SK-N-SH (cell line): ENCODE measurements around the gene TBC1D3I. TPM values are rescaled to one million over a fixed set of nuclear protein-coding genes. Genes with fewer than 3 reads are reported as not detected.

Experiments used
- CTCF ChIA-PET: fragments of 300-600, 350-600 bp; formaldehyde crosslinking; extraction: SDS; loops from one replicate; lab custom pipeline; 2021; lab: Yijun Ruan, JAX
- POLR2A ChIA-PET: fragments of 350-600 bp; sonication (Branson Sonifier 250); formaldehyde crosslinking; extraction: SDS; loops from one replicate; lab custom pipeline; 2020; ENCODE audit warnings: antibody characterized with exemption, inconsistent platforms; lab: Yijun Ruan, JAX
- DNase-seq: peaks from one replicate; pipeline ENCODE4 v3.0.0; 2012
- H2AFZ ChIP-seq: fragments of 200-600 bp; sonication (generic); 2 replicates; pipeline ENCODE4 v1.8.1; 2016; ENCODE audit warnings: antibody characterized with exemption, mild to moderate bottlenecking, low read depth
- H3F3A ChIP-seq: fragments of 200-600 bp; sonication (generic); replicated peaks from 2 replicates; pipeline ENCODE3; 2016; ENCODE audit warnings: antibody characterized with exemption, mild to moderate bottlenecking; ENCODE audit not compliant: insufficient read depth
- H3K27ac ChIP-seq, 2 experiments: fragments of 200-500 bp in 1 of 2; fragments of 200-600 bp in 1 of 2; sonication (Bioruptor generic) in 1 of 2; sonication (generic), shearing (Covaris generic) in 1 of 2; 2 replicates each; pipeline versions ENCODE4 v1.5.1 to v1.6.1; 2014 to 2016; ENCODE audit warnings: low read depth in 2 of 2, inconsistent platforms in 1 of 2, low read length in 1 of 2, mild to moderate bottlenecking in 1 of 2, mixed read lengths in 1 of 2
- H3K27me3 ChIP-seq: fragments of 200-600 bp; sonication (generic), shearing (Covaris generic); 2 replicates; pipeline ENCODE4 v1.6.1; 2016; ENCODE audit warnings: mixed run types; ENCODE audit not compliant: insufficient read depth
- H3K36me3 ChIP-seq, 2 experiments: fragments of 200-500 bp in 1 of 2; fragments of 200-600 bp in 1 of 2; sonication (Bioruptor generic) in 1 of 2; sonication (generic) in 1 of 2; replicated peaks in 1 of 2; 2 replicates each; pipeline versions ENCODE3 to v1.5.1; 2014 to 2016; ENCODE audit warnings: low read length in 1 of 2, mild to moderate bottlenecking in 1 of 2; ENCODE audit not compliant: insufficient read depth in 2 of 2, control insufficient read depth in 1 of 2
- H3K4me1 ChIP-seq, 2 experiments: fragments of 200-500 bp in 1 of 2; fragments of 200-600 bp in 1 of 2; sonication (Bioruptor generic) in 1 of 2; sonication (generic), shearing (Covaris generic) in 1 of 2; 2 replicates each; pipeline versions ENCODE4 v1.5.1 to v1.6.1; 2014 to 2016; ENCODE audit warnings: low read depth in 1 of 2, low read length in 1 of 2, mixed run types in 1 of 2; ENCODE audit not compliant: insufficient read depth in 2 of 2, control insufficient read depth in 1 of 2
- H3K4me2 ChIP-seq: fragments of 200-600 bp; sonication (generic), shearing (Covaris generic); 2 replicates; pipeline ENCODE4 v1.6.1; 2017; ENCODE audit warnings: mixed run types
- H3K4me3 ChIP-seq, 2 experiments: fragments of 200-500 bp in 1 of 2; fragments of 200-600 bp in 1 of 2; sonication (Bioruptor generic) in 1 of 2; sonication (generic), shearing (Covaris generic) in 1 of 2; 2 replicates each; pipeline versions ENCODE4 v1.5.1 to v1.8.1; 2014 to 2016; ENCODE audit warnings: low read depth in 2 of 2, inconsistent platforms in 1 of 2, low read length in 1 of 2, mild to moderate bottlenecking in 1 of 2, mixed read lengths in 1 of 2, moderate library complexity in 1 of 2
- H3K79me2 ChIP-seq: fragments of 200-600 bp; sonication (generic); 2 replicates; pipeline ENCODE4 v1.8.1; 2017; ENCODE audit warnings: mild to moderate bottlenecking; ENCODE audit not compliant: insufficient read depth
- H3K9ac ChIP-seq: fragments of 200-600 bp; sonication (generic); 2 replicates; pipeline ENCODE4 v1.6.1; 2017; ENCODE audit warnings: mixed run types
- H3K9me2 ChIP-seq: fragments of 200-600 bp; sonication (generic); 2 replicates; pipeline ENCODE4 v1.6.1; 2017; ENCODE audit warnings: mixed run types
- H3K9me3 ChIP-seq: fragments of 200-600 bp; sonication (generic); 2 replicates; pipeline ENCODE4 v1.6.1; 2017; ENCODE audit warnings: mixed run types, mild to moderate bottlenecking, moderate library complexity
- H4K20me1 ChIP-seq: fragments of 200-600 bp; sonication (generic); 2 replicates; pipeline ENCODE4 v1.6.1; 2017; ENCODE audit warnings: mild to moderate bottlenecking, mixed run types; ENCODE audit not compliant: insufficient read depth
- CHD2 ChIP-seq: fragments of 150-350 bp; IDR thresholded peaks from 2 replicates; pipeline ENCODE4 v1.6.1; 2018; ENCODE audit warnings: low read length; ENCODE audit not compliant: partially characterized antibody
- FOXJ3 ChIP-seq: sonication (generic); formaldehyde crosslinking; IDR thresholded peaks from 2 replicates; pipeline ENCODE4 v1.5.1; 2020; ENCODE audit warnings: mild to moderate bottlenecking, missing genetic modification reagents
- IRF3 ChIP-seq: fragments of 150-350 bp; IDR thresholded peaks from 2 replicates; pipeline ENCODE4 v1.6.1; 2016; ENCODE audit warnings: mild to moderate bottlenecking, low read depth, low read length
- TEAD4 ChIP-seq: IDR thresholded peaks from 2 replicates; pipeline ENCODE4 v1.4.0; 2012; ENCODE audit warnings: mild to moderate bottlenecking, borderline replicate concordance; ENCODE audit not compliant: insufficient read depth
- WGBS: methylation state at CpG from one replicate; pipeline ENCODE4 v1.1.6; 2017; ENCODE audit warnings: low lambda C conversion rate; 5-methylcytosine and 5-hydroxymethylcytosine counted together
- polyA plus RNA-seq, 3 experiments: library from polyadenylated mRNA; depleted of rRNA; stranded (reverse); fragments of >200 nt; gene quantifications; 2 replicates each; pipeline ENCODE4 v1.2.3, GENCODE V29; 2012
- small RNA-seq, 7 experiments: library from RNA; depleted of rRNA; stranded (forward); fragments of <200 nt; gene quantifications; one replicate each; pipeline ENCODE3, GENCODE V24; 2012

Gene TBC1D3I
- polyA plus RNA-seq, 1 of the 3 experiments (the other 2 are of a cell fraction), result not detected

- no peak for TF ChIP-seq CHD2
Observed at GRCh38 chr17:36205637-36206485, 58.5 kb downstream of the TBC1D3I start (continued).

GRCh38 chr17:36204724-36205500, 59.5 kb downstream of the TBC1D3I start:
- WGBS, result 29% methylated on average over 7 of the region's 7 CpGs
- Histone ChIP-seq H3K27ac (no peak overlapping the region), H3K9ac (no peak overlapping the region), H3K79me2 (no peaks in the 10 kb centered on the region), H3K4me2 (no peak overlapping the region), H3K4me1 (no peaks in the 10 kb centered on the region), H3K9me3 (no peaks in the 10 kb centered on the region), H4K20me1 (no peaks in the 10 kb centered on the region), H2AFZ (no peak overlapping the region), H3F3A (no peaks in the 10 kb centered on the region), H3K36me3 (no peaks in the 10 kb centered on the region), H3K4me3 (no peak overlapping the region), H3K9me2 (no peaks in the 10 kb centered on the region), H3K27me3 (peaks cover 23% of the 10 kb centered on the region)
- POLR2A ChIA-PET, result no interaction called here
- CTCF ChIA-PET, result no interaction called here
- TF ChIP-seq IRF3 (no peak), TEAD4 (no peak), FOXJ3 (no peak)
- no peak for DNase-seq

Small RNA genes within 50 kb of the gene (small RNA-seq; reads per million reads assigned to genes)
- gene AC243829.3, result 0 reads per million in 7 experiments
- gene AC243829.6, result 0 reads per million in 7 experiments
- 0 reads per million in 7 experiments for gene RF00019

Other genes starting within 250 kb of the TBC1D3I start
- not detected in 2 replicates for gene CCL23, start 246.6 kb downstream of the TBC1D3I start, polyA plus RNA-seq (2012; rRNA removed)
- not detected in 2 replicates for gene CCL18, start 200.3 kb downstream of the TBC1D3I start, polyA plus RNA-seq (2012; rRNA removed)
- not detected in 2 replicates for gene CCL3, start 174.4 kb downstream of the TBC1D3I start, polyA plus RNA-seq (2012; rRNA removed)
- not detected in 2 replicates for gene CCL4, start 160.7 kb downstream of the TBC1D3I start, polyA plus RNA-seq (2012; rRNA removed)
- gene TBC1D3B, start 87.9 kb downstream of the TBC1D3I start, polyA plus RNA-seq (2012; rRNA removed), result 2.0 and 3.7 TPM in 2 replicates
- not detected in 2 replicates for gene CCL3L1, start 67.8 kb downstream of the TBC1D3I start, polyA plus RNA-seq (2012; rRNA removed)
- gene CCL4L2, start 53.5 kb downstream of the TBC1D3I start, polyA plus RNA-seq (2012; rRNA removed), result not detected in 2 replicates
- gene TBC1D3G, start 59.3 kb upstream of the TBC1D3I start, polyA plus RNA-seq (2012; rRNA removed), result not detected in 2 replicates
- gene TBC1D3H, start 123.9 kb upstream of the TBC1D3I start, polyA plus RNA-seq (2012; rRNA removed), result not detected in 2 replicates
- 59.9 and 68.5 TPM in 2 replicates for gene ZNHIT3, start 222.1 kb upstream of the TBC1D3I start, polyA plus RNA-seq (2012; rRNA removed)